HepG2 (cell line): ENCODE results near the gene BID. TPM values are rescaled to one million over a fixed set of nuclear protein-coding genes. Genes with fewer than 3 reads are reported as not detected.
A peak's percentile ranks its signal among the peaks of the same experiment; 100 is the strongest.

Experiments
- ATAC-seq: fragments of 200-7000 bp; cut with Tn5 transposase; 3 replicates; pipeline ENCODE4 v1.9.1; 2020; ENCODE audit warnings: mild to moderate bottlenecking, moderate library complexity
- BruUV-seq: library from RNA; stranded (reverse); fragments of 400-500 nt; replicated peaks from 2 replicates; lab custom pipeline; 2021; lab: Mats Ljungman, UMichigan
- CTCF ChIA-PET: fragments of 300-600 bp; formaldehyde crosslinking; extraction: SDS; loops from one replicate; lab custom pipeline; 2021; ENCODE audit warnings: low total read pairs, inconsistent platforms, low intra/inter-chr PET ratio; lab: Yijun Ruan, JAX
- POLR2A ChIA-PET: fragments of 350-600 bp; sonication (Branson Sonifier 250); formaldehyde crosslinking; loops from one replicate; lab custom pipeline; 2020; ENCODE audit warnings: antibody characterized with exemption, inconsistent platforms; lab: Yijun Ruan, JAX
- DNase-seq: peaks from one replicate; pipeline ENCODE4 v3.0.0-alpha.2; 2015; ENCODE audit warnings: low spot score
- FAIRE-seq: peaks from 3 replicates; lab custom pipeline; 2011; peaks lifted over from hg19 to GRCh38; lab: Jason Lieb, UNC
- H2AFZ ChIP-seq: one replicate; pipeline ENCODE4 v1.6.1; 2011; ENCODE audit warnings: low read length, inconsistent platforms
- H3K27ac ChIP-seq: fragments of 300-600 bp; 3 replicates; pipeline ENCODE4 v1.8.0; 2011; ENCODE audit warnings: mixed run types, mild to moderate bottlenecking, mixed read lengths, low read length, inconsistent platforms; ENCODE audit not compliant: insufficient read depth; ENCODE audit errors: extremely low read length
- H3K27me3 ChIP-seq, 2 experiments: fragments of 200-600 bp in 1 of 2; 2 replicates in 1 of 2; 3 replicates in 1 of 2; pipeline versions ENCODE4 v1.6.0 to v1.8.0; 2011; ENCODE audit warnings: low read length in 2 of 2, mild to moderate bottlenecking in 2 of 2, moderate library complexity in 2 of 2, inconsistent platforms in 1 of 2; ENCODE audit not compliant: insufficient read depth in 2 of 2, control insufficient read depth in 1 of 2
- H3K36me3 ChIP-seq, 2 experiments: fragments of 200-600 bp in 1 of 2; replicated peaks in 1 of 2; 2 replicates in 1 of 2; 3 replicates in 1 of 2; pipeline versions ENCODE4 v1.5.1 to v1.8.0; 2011; ENCODE audit warnings: low read length in 2 of 2, inconsistent platforms in 1 of 2; ENCODE audit not compliant: insufficient read depth in 2 of 2, control insufficient read depth in 1 of 2
- H3K4me1 ChIP-seq: 2 replicates; pipeline ENCODE4 v1.5.1; 2012; ENCODE audit warnings: low read length, inconsistent platforms; ENCODE audit not compliant: insufficient read depth
- H3K4me2 ChIP-seq: 2 replicates; pipeline ENCODE4 v1.6.0; 2011; ENCODE audit warnings: low read depth, low read length, inconsistent platforms
- H3K4me3 ChIP-seq, 3 experiments: fragments of 200-600 bp in 1 of 3; sonication (generic), shearing (Covaris generic) in 1 of 3; replicated peaks in 1 of 3; 2 replicates each; pipeline ENCODE4 v1.5.1; 2011 to 2016; ENCODE audit warnings: low read length in 3 of 3, inconsistent platforms in 2 of 3, low read depth in 2 of 3, mild to moderate bottlenecking in 2 of 3, control low read depth in 1 of 3, mixed read lengths in 1 of 3; ENCODE audit not compliant: insufficient read depth in 1 of 3
- H3K79me2 ChIP-seq: one replicate; pipeline ENCODE4 v1.6.1; 2011; ENCODE audit warnings: low read length, inconsistent platforms; ENCODE audit not compliant: insufficient read depth
- H3K9ac ChIP-seq: 2 replicates; pipeline ENCODE4 v1.6.0; 2011; ENCODE audit warnings: mild to moderate bottlenecking, low read depth, low read length, inconsistent platforms; ENCODE audit not compliant: insufficient read depth
- H3K9me3 ChIP-seq: 2 replicates; pipeline ENCODE4 v1.5.1; 2012; ENCODE audit warnings: mild to moderate bottlenecking, low read length
- H4K20me1 ChIP-seq: 2 replicates; pipeline ENCODE4 v1.6.0; 2011; ENCODE audit warnings: inconsistent platforms, mild to moderate bottlenecking, low read length, moderate library complexity; ENCODE audit not compliant: insufficient read depth
- FOSL2 ChIP-seq: sonication (generic); formaldehyde crosslinking; IDR thresholded peaks from 2 replicates; pipeline ENCODE4 v1.4.0; 2020; ENCODE audit warnings: missing genetic modification reagents
- NFE2 ChIP-seq: sonication (generic); formaldehyde crosslinking; IDR thresholded peaks from 2 replicates; pipeline ENCODE4 v1.4.0; 2020; ENCODE audit warnings: missing genetic modification reagents
- NRL ChIP-seq: sonication (generic); formaldehyde crosslinking; IDR thresholded peaks from 2 replicates; pipeline ENCODE4 v1.5.0; 2020; ENCODE audit warnings: missing genetic modification reagents, mild to moderate bottlenecking, moderate library complexity, borderline replicate concordance
- RXRA ChIP-seq: sonication (generic); formaldehyde crosslinking; IDR thresholded peaks from 2 replicates; pipeline ENCODE4 v1.5.1; 2020; ENCODE audit warnings: missing genetic modification reagents
- ZNF367 ChIP-seq: sonication (generic); formaldehyde crosslinking; IDR thresholded peaks from 2 replicates; pipeline ENCODE4 v1.4.0; 2020; ENCODE audit warnings: missing genetic modification reagents, borderline replicate concordance
- ZNF768 ChIP-seq: sonication (generic); formaldehyde crosslinking; IDR thresholded peaks from 2 replicates; pipeline ENCODE4 v1.4.0; 2020; ENCODE audit warnings: missing genetic modification reagents
- WGBS: methylation state at CpG from one replicate; pipeline ENCODE4 v1.1.6; 2017; ENCODE audit warnings: low lambda C conversion rate; 5-methylcytosine and 5-hydroxymethylcytosine counted together
- in situ Hi-C: cut with HindIII; loops from 2 replicates; pipeline ENCODE4 v1.10.0; 2017; ENCODE audit warnings: low pct_unique_long_range_greater_than_20kb; ENCODE audit not compliant: extremely low pct_ligation_motif_present
- intact Hi-C: fragments of 100-400 bp; cut with micrococcal nuclease; formaldehyde crosslinking; loops from one replicate; pipeline ENCODE4 v1.10.0; 2022; ENCODE audit not compliant: unreplicated experiment
- polyA plus RNA-seq, 8 experiments: library from polyadenylated mRNA; depleted of rRNA in 3 of 8; stranded (reverse) in 7 of 8; unstranded in 1 of 8; fragments of >200 nt; fragmentation: Illumina TruSeq in 4 of 8; extraction: Trizol in 4 of 8; gene quantifications; 2 replicates each; pipeline versions ENCODE4 v1.2.1 to v1.2.3, GENCODE V29; 2011 to 2016; ENCODE audit warnings: low read depth in 4 of 8, missing spikeins in 1 of 8, mixed read lengths in 1 of 8; ENCODE audit not compliant: insufficient read depth in 1 of 8
- total RNA-seq, 5 experiments: library from RNA; depleted of rRNA; stranded (reverse); fragments of >200 nt; fragmentation: Illumina TruSeq; extraction: Trizol; gene quantifications; 2 replicates each; pipeline ENCODE4 v1.2.3, GENCODE V29; 2016; ENCODE audit warnings: low read depth in 1 of 5
- TF ChIP-seq, protein P1 (sequence below): sonication (generic); formaldehyde crosslinking; IDR thresholded peaks from 2 replicates; pipeline ENCODE4 v1.4.0; 2020; ENCODE audit warnings: missing genetic modification reagents, borderline replicate concordance
- TF ChIP-seq, protein P2 (sequence below): sonication (generic); formaldehyde crosslinking; IDR thresholded peaks from 2 replicates; pipeline ENCODE4 v1.5.0; 2020; ENCODE audit warnings: mild to moderate bottlenecking, missing genetic modification reagents
- TF ChIP-seq, protein P3 (sequence below): sonication (generic); formaldehyde crosslinking; IDR thresholded peaks from 2 replicates; pipeline ENCODE4 v1.4.0; 2020; ENCODE audit warnings: mild to moderate bottlenecking, missing genetic modification reagents

Gene BID
- total and polyA plus RNA-seq, 2 of the 13 experiments (the other 11 are each of a cell fraction or from before 2014, with no cell fraction given), result 35.3 to 51.7 TPM

DNA sequence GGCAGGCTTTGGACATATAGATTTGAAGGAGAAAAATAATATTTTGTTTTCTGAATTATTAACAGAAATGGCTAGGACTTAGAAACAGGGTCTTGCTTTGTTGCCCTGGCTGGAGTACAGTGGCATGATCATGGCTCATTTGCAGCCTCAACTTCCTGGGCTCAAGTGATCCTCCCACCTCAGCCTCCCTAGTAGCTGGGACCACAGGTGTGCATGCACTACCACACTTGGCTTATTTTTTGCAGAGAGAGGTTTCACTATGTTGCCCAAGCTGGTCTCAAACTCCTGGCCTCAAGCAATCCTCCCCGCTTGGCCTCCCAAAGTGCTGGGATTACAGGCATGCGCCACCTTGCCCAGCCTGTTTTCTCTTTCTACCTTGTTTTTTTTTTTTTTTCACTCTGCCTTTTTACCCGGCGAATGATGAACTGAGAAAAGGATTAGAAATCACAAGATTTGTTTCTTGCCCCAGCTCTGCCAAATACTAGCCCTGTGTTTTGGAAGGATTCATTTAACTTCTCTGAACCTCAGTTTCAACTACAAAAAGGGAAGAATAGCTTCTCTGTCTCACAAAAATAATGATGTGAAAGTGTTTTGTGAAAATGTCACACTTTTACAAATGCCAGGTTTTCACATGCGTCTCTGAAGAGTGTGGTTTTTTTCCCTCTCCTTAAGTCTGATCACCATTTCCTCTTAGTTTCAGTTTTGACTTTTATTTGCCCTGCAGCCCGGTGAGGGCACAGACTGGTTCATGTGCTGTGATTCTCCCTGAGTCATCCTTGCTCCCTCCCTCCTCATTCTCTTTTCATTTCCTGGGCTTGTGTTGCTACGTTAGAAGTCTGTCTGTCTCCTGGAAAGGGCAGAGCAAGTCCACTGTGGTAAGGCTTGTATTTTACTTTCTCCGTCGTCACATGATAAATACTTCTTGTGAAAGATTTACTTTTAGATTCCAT lies 68.0 kb downstream of the BID start:
- DNase-seq (peak; percentile 36), FAIRE-seq (no peak), ATAC-seq (peak; percentile 59)
- Histone ChIP-seq H3K4me2 (no peak overlapping the region), H3K27ac (no peak overlapping the region), H2AFZ (no peak overlapping the region), H3K9ac (no peak overlapping the region), H4K20me1 (no peaks in the 10 kb centered on the region), H3K27me3 (no peaks in the 10 kb centered on the region), H3K79me2 (no peaks in the 10 kb centered on the region), H3K4me1 (0 out of 2 replicates have a peak, but pooled peaks cover 7% of the 10 kb centered on the region), H3K9me3 (no peaks in the 10 kb centered on the region), H3K36me3 (peaks cover 0 to 6% of the 10 kb centered on the region in 2 experiments; a peak in 1 of 5 replicates), H3K4me3 (no peak overlapping the region)
- intact Hi-C loops, result no loop called here
- no peak for TF ChIP-seq RXRA (CRISPR knock-in tag)
- TF ChIP-seq, protein P1, sequence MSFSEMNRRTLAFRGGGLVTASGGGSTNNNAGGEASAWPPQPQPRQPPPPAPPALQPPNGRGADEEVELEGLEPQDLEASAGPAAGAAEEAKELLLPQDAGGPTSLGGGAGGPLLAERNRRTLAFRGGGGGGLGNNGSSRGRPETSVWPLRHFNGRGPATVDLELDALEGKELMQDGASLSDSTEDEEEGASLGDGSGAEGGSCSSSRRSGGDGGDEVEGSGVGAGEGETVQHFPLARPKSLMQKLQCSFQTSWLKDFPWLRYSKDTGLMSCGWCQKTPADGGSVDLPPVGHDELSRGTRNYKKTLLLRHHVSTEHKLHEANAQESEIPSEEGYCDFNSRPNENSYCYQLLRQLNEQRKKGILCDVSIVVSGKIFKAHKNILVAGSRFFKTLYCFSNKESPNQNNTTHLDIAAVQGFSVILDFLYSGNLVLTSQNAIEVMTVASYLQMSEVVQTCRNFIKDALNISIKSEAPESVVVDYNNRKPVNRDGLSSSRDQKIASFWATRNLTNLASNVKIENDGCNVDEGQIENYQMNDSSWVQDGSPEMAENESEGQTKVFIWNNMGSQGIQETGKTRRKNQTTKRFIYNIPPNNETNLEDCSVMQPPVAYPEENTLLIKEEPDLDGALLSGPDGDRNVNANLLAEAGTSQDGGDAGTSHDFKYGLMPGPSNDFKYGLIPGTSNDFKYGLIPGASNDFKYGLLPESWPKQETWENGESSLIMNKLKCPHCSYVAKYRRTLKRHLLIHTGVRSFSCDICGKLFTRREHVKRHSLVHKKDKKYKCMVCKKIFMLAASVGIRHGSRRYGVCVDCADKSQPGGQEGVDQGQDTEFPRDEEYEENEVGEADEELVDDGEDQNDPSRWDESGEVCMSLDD, result no peak
- peak; percentile 55 for TF ChIP-seq FOSL2 (CRISPR knock-in tag)
- peak; percentile 67; the same call in 1 of the 2 replicates for TF ChIP-seq NFE2 (CRISPR knock-in tag)
- TF ChIP-seq, protein P2, sequence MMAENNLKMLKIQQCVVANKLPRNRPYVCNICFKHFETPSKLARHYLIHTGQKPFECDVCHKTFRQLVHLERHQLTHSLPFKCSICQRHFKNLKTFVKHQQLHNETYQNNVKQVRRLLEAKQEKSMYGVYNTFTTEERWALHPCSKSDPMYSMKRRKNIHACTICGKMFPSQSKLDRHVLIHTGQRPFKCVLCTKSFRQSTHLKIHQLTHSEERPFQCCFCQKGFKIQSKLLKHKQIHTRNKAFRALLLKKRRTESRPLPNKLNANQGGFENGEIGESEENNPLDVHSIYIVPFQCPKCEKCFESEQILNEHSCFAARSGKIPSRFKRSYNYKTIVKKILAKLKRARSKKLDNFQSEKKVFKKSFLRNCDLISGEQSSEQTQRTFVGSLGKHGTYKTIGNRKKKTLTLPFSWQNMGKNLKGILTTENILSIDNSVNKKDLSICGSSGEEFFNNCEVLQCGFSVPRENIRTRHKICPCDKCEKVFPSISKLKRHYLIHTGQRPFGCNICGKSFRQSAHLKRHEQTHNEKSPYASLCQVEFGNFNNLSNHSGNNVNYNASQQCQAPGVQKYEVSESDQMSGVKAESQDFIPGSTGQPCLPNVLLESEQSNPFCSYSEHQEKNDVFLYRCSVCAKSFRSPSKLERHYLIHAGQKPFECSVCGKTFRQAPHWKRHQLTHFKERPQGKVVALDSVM (CRISPR knock-in tag), result peak; percentile 77
- no peak for TF ChIP-seq ZNF367 (CRISPR knock-in tag)
- TF ChIP-seq, protein P3, sequence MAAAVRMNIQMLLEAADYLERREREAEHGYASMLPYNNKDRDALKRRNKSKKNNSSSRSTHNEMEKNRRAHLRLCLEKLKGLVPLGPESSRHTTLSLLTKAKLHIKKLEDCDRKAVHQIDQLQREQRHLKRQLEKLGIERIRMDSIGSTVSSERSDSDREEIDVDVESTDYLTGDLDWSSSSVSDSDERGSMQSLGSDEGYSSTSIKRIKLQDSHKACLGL (CRISPR knock-in tag), result no peak
- 0 out of 2 replicates have a peak, but pooled peaks have one; percentile 21 for TF ChIP-seq ZNF768 (CRISPR knock-in tag)
- no peak for TF ChIP-seq NRL
- ChIA-PET CTCF (no interaction called here), POLR2A (no interaction called here)
- BruUV-seq, result no TSS peak
- 80% methylated on average over 9 of the region's 9 CpGs for WGBS
- in situ Hi-C loops, result no loop called here
